DOHH2 (cell line): ENCODE results near the gene MAN1C1.
A peak's percentile ranks its signal among the peaks of the same experiment; 100 is the strongest.

Experiments used
- H3F3A ChIP-seq: fragments of 200-600 bp; sonication (generic), shearing (Covaris generic); 2 replicates; pipeline ENCODE4 v1.6.0; 2016; ENCODE audit warnings: antibody characterized with exemption, mild to moderate bottlenecking; ENCODE audit not compliant: control insufficient read depth, insufficient read depth
- H3K27ac ChIP-seq: fragments of 200-600 bp; sonication (generic); 2 replicates; pipeline ENCODE4 v1.5.1; 2014; ENCODE audit warnings: low read depth, mild to moderate bottlenecking, low read length, moderate library complexity
- H3K27me3 ChIP-seq: fragments of 200-600 bp; sonication (generic); 2 replicates; pipeline ENCODE4 v1.6.1; 2014; ENCODE audit warnings: mild to moderate bottlenecking, low read length, mixed read lengths; ENCODE audit not compliant: control insufficient read depth
- H3K36me3 ChIP-seq: fragments of 200-600 bp; sonication (generic); 2 replicates; pipeline ENCODE4 v1.6.1; 2014; ENCODE audit warnings: mild to moderate bottlenecking, low read length, moderate library complexity, mixed read lengths; ENCODE audit not compliant: control insufficient read depth
- H3K4me1 ChIP-seq: fragments of 200-600 bp; sonication (generic); 2 replicates; pipeline ENCODE4 v1.6.1; 2014; ENCODE audit warnings: mild to moderate bottlenecking, low read length, mixed read lengths; ENCODE audit not compliant: control insufficient read depth
- H3K4me2 ChIP-seq: fragments of 200-600 bp; sonication (generic); 2 replicates; pipeline ENCODE4 v1.6.0; 2014; ENCODE audit warnings: mild to moderate bottlenecking, low read length, moderate library complexity
- H3K4me3 ChIP-seq: fragments of 200-600 bp; sonication (generic); 2 replicates; pipeline ENCODE4 v1.5.1; 2014; ENCODE audit warnings: mild to moderate bottlenecking, low read length, mixed read lengths
- H3K79me2 ChIP-seq: fragments of 200-600 bp; sonication (generic); 2 replicates; pipeline ENCODE4 v1.6.1; 2014; ENCODE audit warnings: mild to moderate bottlenecking, low read length, mixed read lengths; ENCODE audit not compliant: control insufficient read depth
- H3K9me2 ChIP-seq: fragments of 200-600 bp; sonication (generic); replicated peaks from 2 replicates; pipeline ENCODE4 v1.6.1; 2014; ENCODE audit warnings: mild to moderate bottlenecking, low read length, mixed read lengths; ENCODE audit not compliant: control insufficient read depth
- H3K9me3 ChIP-seq: fragments of 200-600 bp; sonication (generic); 2 replicates; pipeline ENCODE4 v1.6.1; 2014; ENCODE audit warnings: antibody characterized with exemption, low read length, mixed read lengths; ENCODE audit not compliant: control insufficient read depth, insufficient read depth
- H4K20me1 ChIP-seq: fragments of 200-600 bp; sonication (generic); 2 replicates; pipeline ENCODE4 v1.6.0; 2014; ENCODE audit warnings: low read depth, mild to moderate bottlenecking, antibody characterized with exemption, low read length, moderate library complexity; ENCODE audit not compliant: control insufficient read depth, insufficient read depth
- EZH2phosphoT487 ChIP-seq: fragments of 200-600 bp; sonication (generic); IDR thresholded peaks from 2 replicates; pipeline ENCODE4 v1.6.1; 2017; ENCODE audit warnings: borderline replicate concordance, mild to moderate bottlenecking, antibody characterized with exemption, low read length, moderate library complexity, mixed read lengths
- TF ChIP-seq, protein P1 (sequence below): fragments of 200-600 bp; sonication (generic); IDR thresholded peaks from one replicate; pipeline ENCODE4 v1.5.1; 2014; ENCODE audit warnings: antibody characterized with exemption, mild to moderate bottlenecking, low read depth, low read length; ENCODE audit not compliant: poor library complexity, severe bottlenecking

MAN1C1 gene

DNA sequence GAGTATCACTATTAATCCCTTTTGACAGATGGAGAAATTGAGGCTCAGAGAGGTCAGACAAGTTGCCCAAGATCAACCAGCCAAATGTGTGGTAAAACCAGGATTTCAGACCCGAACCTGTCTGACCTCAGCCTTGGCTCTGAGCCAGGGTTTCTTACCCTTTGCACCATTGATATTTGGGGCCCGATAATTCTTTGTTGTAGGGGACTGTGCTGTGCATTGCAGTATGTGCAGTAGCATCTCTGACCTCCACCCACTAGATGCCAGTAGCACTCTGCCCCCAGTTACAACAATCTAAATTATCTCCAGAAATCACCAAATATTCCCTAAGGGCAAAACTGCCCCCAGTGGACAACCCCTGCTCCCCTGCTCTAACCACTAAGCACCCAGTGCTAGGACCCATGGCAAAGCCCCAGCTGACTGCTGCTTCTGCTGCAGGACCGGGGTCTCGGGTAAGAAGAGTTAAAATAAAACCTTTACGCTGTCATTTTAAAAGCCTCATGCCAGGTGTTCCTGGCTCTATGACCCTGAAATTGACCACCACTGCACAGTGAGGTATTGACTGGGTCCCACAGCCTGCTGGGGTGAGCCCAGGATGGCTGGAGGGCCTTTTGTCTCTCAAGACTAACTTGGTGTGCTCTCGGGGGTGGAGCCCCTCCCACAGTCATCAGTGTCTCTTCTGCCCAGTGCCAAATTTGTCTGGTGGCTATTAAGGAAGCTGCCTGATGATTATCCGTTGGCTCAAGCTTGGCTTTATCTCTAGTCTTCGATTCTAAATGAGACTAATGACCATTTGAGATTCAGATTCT, 5.6 kb upstream of the MAN1C1 start:
- Histone ChIP-seq H3K4me3 (no peak overlapping the region), H3K27me3 (peaks cover 65% of the 10 kb centered on the region), H3F3A (peaks cover 12% of the 10 kb centered on the region; the same call in 1 of the 2 replicates), H3K4me2 (no peak overlapping the region), H3K36me3 (no peaks in the 10 kb centered on the region), H3K27ac (no peak overlapping the region), H3K9me3 (no peaks in the 10 kb centered on the region), H3K4me1 (peaks cover 18% of the 10 kb centered on the region), H4K20me1 (no peaks in the 10 kb centered on the region), H3K79me2 (no peaks in the 10 kb centered on the region), H3K9me2 (no peaks in the 10 kb centered on the region)
- TF ChIP-seq, protein P1, sequence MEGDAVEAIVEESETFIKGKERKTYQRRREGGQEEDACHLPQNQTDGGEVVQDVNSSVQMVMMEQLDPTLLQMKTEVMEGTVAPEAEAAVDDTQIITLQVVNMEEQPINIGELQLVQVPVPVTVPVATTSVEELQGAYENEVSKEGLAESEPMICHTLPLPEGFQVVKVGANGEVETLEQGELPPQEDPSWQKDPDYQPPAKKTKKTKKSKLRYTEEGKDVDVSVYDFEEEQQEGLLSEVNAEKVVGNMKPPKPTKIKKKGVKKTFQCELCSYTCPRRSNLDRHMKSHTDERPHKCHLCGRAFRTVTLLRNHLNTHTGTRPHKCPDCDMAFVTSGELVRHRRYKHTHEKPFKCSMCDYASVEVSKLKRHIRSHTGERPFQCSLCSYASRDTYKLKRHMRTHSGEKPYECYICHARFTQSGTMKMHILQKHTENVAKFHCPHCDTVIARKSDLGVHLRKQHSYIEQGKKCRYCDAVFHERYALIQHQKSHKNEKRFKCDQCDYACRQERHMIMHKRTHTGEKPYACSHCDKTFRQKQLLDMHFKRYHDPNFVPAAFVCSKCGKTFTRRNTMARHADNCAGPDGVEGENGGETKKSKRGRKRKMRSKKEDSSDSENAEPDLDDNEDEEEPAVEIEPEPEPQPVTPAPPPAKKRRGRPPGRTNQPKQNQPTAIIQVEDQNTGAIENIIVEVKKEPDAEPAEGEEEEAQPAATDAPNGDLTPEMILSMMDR = peak; percentile 15
- no peak for TF ChIP-seq EZH2phosphoT487

DNA sequence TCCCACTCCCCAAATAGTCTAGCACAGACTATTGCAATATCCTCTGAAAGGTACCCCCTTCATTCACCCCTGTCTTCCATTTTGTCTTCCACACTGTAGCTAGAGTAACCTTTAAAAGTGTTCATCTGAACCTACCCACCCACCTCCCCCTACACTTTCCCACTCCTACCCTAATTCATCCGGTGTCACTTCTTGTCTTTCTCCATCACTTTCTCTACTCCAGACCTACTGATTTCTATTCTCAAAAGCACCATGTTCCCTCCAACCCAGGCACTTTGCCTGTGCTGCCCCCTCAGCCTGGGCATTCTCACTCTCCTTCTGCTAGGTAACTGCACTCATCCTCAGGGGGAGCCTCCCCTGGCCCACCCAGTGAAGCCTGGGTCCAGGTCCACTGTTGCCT, 4.7 kb upstream of the MAN1C1 start:
- TF ChIP-seq, protein P1 = no peak
- TF ChIP-seq EZH2phosphoT487 = no peak
- H4K20me1 ChIP-seq = no peaks in the 10 kb centered on the region
- no peaks in the 10 kb centered on the region for H3K36me3 ChIP-seq
- peaks cover 22% of the 10 kb centered on the region for H3K4me1 ChIP-seq
- peaks cover 65% of the 10 kb centered on the region for H3K27me3 ChIP-seq
- H3K79me2 ChIP-seq = no peaks in the 10 kb centered on the region
- peaks cover 12% of the 10 kb centered on the region; the same call in 1 of the 2 replicates for H3F3A ChIP-seq
- no peak overlapping the region for H3K4me2 ChIP-seq
- no peaks in the 10 kb centered on the region for H3K9me2 ChIP-seq
- H3K9me3 ChIP-seq = no peaks in the 10 kb centered on the region
- H3K4me3 ChIP-seq = no peak overlapping the region
- no peak overlapping the region for H3K27ac ChIP-seq

DNA sequence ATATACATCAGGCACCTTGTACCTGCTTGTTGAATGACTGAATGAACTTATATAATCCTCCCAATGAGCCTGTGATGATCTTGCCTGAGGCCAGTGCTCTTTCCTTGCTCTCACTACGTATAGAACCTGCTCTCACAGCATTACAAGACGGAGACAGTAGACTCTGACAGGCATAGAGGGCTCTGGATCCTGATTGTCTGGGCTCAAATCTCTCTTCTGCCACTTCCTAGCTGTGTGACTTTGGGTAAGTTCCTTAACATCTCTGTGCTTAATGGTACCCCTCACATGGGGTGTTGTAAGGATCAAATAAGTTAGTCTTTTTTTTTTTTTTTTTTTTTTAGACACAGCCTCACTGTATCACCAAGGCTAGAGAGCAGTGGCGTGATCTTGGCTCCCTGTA, 4.2 kb upstream of the MAN1C1 start:
- Histone ChIP-seq H4K20me1 (no peaks in the 10 kb centered on the region), H3F3A (peaks cover 12% of the 10 kb centered on the region; the same call in 1 of the 2 replicates), H3K27ac (no peak overlapping the region), H3K9me2 (no peaks in the 10 kb centered on the region), H3K79me2 (no peaks in the 10 kb centered on the region), H3K4me2 (no peak overlapping the region), H3K4me3 (no peak overlapping the region), H3K9me3 (no peaks in the 10 kb centered on the region), H3K4me1 (peaks cover 19% of the 10 kb centered on the region), H3K27me3 (peaks cover 68% of the 10 kb centered on the region), H3K36me3 (no peaks in the 10 kb centered on the region)
- no peak for TF ChIP-seq EZH2phosphoT487
- TF ChIP-seq, protein P1 = no peak
